HG02840 (cell line): ENCODE results near the gene DOCK1.

ENCODE experiments used
- ATAC-seq: cut with Tn5 transposase; IDR thresholded peaks from one replicate; pipeline ENCODE4 v1.9.1; 2021; ENCODE audit warnings: mild to moderate bottlenecking, moderate library complexity, moderate number of reproducible peaks; ENCODE audit not compliant: unreplicated experiment, low FRiP score

DOCK1 gene

GRCh38 chr10:127243490-127244272 is 338.5 kb downstream of the DOCK1 start:
- ATAC-seq, result no peak

GRCh38 chr10:127245456-127245855 is 340.2 kb downstream of the DOCK1 start:
- ATAC-seq, result no peak

GRCh38 chr10:127250031-127250430 is 344.8 kb downstream of the DOCK1 start:
- no peak for ATAC-seq

GRCh38 chr10:127252818-127253217 is 347.6 kb downstream of the DOCK1 start:
- no peak for ATAC-seq

- no peak for ATAC-seq
These were observed 349.0 kb downstream of the DOCK1 start for GRCh38 chr10:127254276-127254675.

- no peak for ATAC-seq
These were observed 352.2 kb downstream of the DOCK1 start for GRCh38 chr10:127257395-127257794.

GRCh38 chr10:127259347-127259746 is 354.1 kb downstream of the DOCK1 start:
- ATAC-seq, result no peak

- no peak for ATAC-seq
These were observed 357.4 kb downstream of the DOCK1 start for GRCh38 chr10:127262606-127263005.

GRCh38 chr10:127265288-127265687 is 360.1 kb downstream of the DOCK1 start:
- ATAC-seq, result no peak

- ATAC-seq, result no peak
These were observed 361.2 kb downstream of the DOCK1 start for GRCh38 chr10:127266431-127266830.

GRCh38 chr10:127267442-127267841 is 362.2 kb downstream of the DOCK1 start:
- no peak for ATAC-seq

GRCh38 chr10:127272076-127272475 is 366.8 kb downstream of the DOCK1 start:
- ATAC-seq, result no peak

GRCh38 chr10:127275272-127275671 is 370.0 kb downstream of the DOCK1 start:
- no peak for ATAC-seq

GRCh38 chr10:127275793-127276450 is 370.7 kb downstream of the DOCK1 start:
- no peak for ATAC-seq

- no peak for ATAC-seq
These were observed 371.7 kb downstream of the DOCK1 start for GRCh38 chr10:127276794-127277462.

GRCh38 chr10:127278001-127278400 is 372.8 kb downstream of the DOCK1 start:
- ATAC-seq, result no peak

- no peak for ATAC-seq
These were observed 374.1 kb downstream of the DOCK1 start for GRCh38 chr10:127279334-127279774.

- no peak for ATAC-seq
These were observed 375.2 kb downstream of the DOCK1 start for GRCh38 chr10:127280446-127280845.

- ATAC-seq, result no peak
These were observed 377.8 kb downstream of the DOCK1 start for GRCh38 chr10:127283017-127283416.

GRCh38 chr10:127283576-127283975 is 378.3 kb downstream of the DOCK1 start:
- no peak for ATAC-seq

GRCh38 chr10:127290850-127291249 is 385.6 kb downstream of the DOCK1 start:
- no peak for ATAC-seq
